Measurements from ENCODE around the gene PCDHAC1. TPM values are rescaled to one million over a fixed set of nuclear protein-coding genes. Genes with fewer than 3 reads are reported as not detected.

The PCDHAC1 gene
- total and polyA plus RNA-seq, 9 donors: 0.06 to 0.31 (median 0.15) TPM

- Histone ChIP-seq H3K4me3 (ENCODE audit: low read length) (no peak overlapping the region), H3K27me3 (ENCODE audit: control insufficient read depth, insufficient read depth, low read length) (peaks cover 36% of the 10 kb centered on the region)
Observed at GRCh38 chr5:140923601-140924000, 2.5 kb upstream of the PCDHAC1 start.

GRCh38 chr5:140926443-140927227, 536 bp downstream of the PCDHAC1 start:
- H3K27ac ChIP-seq (ENCODE audit: low read length): no peak overlapping the region
- H3K4me1 ChIP-seq (ENCODE audit: control insufficient read depth, insufficient read depth, low read length): peaks cover 15% of the 10 kb centered on the region
- H3K27me3 ChIP-seq (ENCODE audit: control insufficient read depth, insufficient read depth, low read length): peaks cover 43% of the 10 kb centered on the region
- peak; percentile 79 for DNase-seq
- under 1% methylated on average over 70 of the region's 74 CpGs for WGBS (ENCODE audit: insufficient coverage)
- H3K36me3 ChIP-seq (ENCODE audit: control insufficient read depth, insufficient read depth, low read length): no peaks in the 10 kb centered on the region
- H3K4me3 ChIP-seq (ENCODE audit: low read length): peak overlapping the region; percentile 34
- H3K9me3 ChIP-seq (replicated peaks; ENCODE audit: control insufficient read depth, low read depth, low read length): no peaks in the 10 kb centered on the region

More at GRCh38 chr5:140923601-140924000, 2.5 kb upstream of the PCDHAC1 start:
- no peak for DNase-seq
- WGBS (ENCODE audit: insufficient coverage): no CpG with 5 or more reads among the region's 4 CpGs
- Histone ChIP-seq H3K27ac (ENCODE audit: low read length) (no peak overlapping the region), H3K9me3 (replicated peaks; ENCODE audit: control insufficient read depth, low read depth, low read length) (no peaks in the 10 kb centered on the region), H3K4me1 (ENCODE audit: control insufficient read depth, insufficient read depth, low read length) (peaks cover 15% of the 10 kb centered on the region), H3K36me3 (ENCODE audit: control insufficient read depth, insufficient read depth, low read length) (no peaks in the 10 kb centered on the region)

GRCh38 chr5:140927228-140927573, 1.1 kb downstream of the PCDHAC1 start:
- Histone ChIP-seq H3K27ac (ENCODE audit: low read length) (no peak overlapping the region), H3K4me1 (ENCODE audit: control insufficient read depth, insufficient read depth, low read length) (peaks cover 15% of the 10 kb centered on the region), H3K36me3 (ENCODE audit: control insufficient read depth, insufficient read depth, low read length) (no peaks in the 10 kb centered on the region), H3K27me3 (ENCODE audit: control insufficient read depth, insufficient read depth, low read length) (peaks cover 43% of the 10 kb centered on the region), H3K9me3 (replicated peaks; ENCODE audit: control insufficient read depth, low read depth, low read length) (no peaks in the 10 kb centered on the region), H3K4me3 (ENCODE audit: low read length) (peak overlapping the region; percentile 34)
- DNase-seq: peak; percentile 2
- WGBS (ENCODE audit: insufficient coverage): 6% methylated on average over 26 of the region's 26 CpGs

- Histone ChIP-seq H3K27ac (ENCODE audit: low read length) (no peak overlapping the region), H3K4me3 (ENCODE audit: low read length) (no peak overlapping the region), H3K27me3 (ENCODE audit: control insufficient read depth, insufficient read depth, low read length) (peaks cover 2% of the 10 kb centered on the region), H3K36me3 (ENCODE audit: control insufficient read depth, insufficient read depth, low read length) (no peaks in the 10 kb centered on the region), H3K4me1 (ENCODE audit: control insufficient read depth, insufficient read depth, low read length) (no peaks in the 10 kb centered on the region), H3K9me3 (replicated peaks; ENCODE audit: control insufficient read depth, low read depth, low read length) (no peaks in the 10 kb centered on the region)
- WGBS (ENCODE audit: insufficient coverage): 67% methylated on average over 1 of the region's 4 CpGs
- no peak for DNase-seq
Observed at GRCh38 chr5:140934964-140935606, 9.0 kb downstream of the PCDHAC1 start.

- H3K4me3 ChIP-seq (ENCODE audit: low read length): no peak overlapping the region
- no peak for DNase-seq
- no peaks in the 10 kb centered on the region for H3K27me3 ChIP-seq (ENCODE audit: control insufficient read depth, insufficient read depth, low read length)
- no peaks in the 10 kb centered on the region for H3K9me3 ChIP-seq (replicated peaks; ENCODE audit: control insufficient read depth, low read depth, low read length)
- WGBS (ENCODE audit: insufficient coverage): 100% methylated on average over 1 of the region's 2 CpGs
- H3K27ac ChIP-seq (ENCODE audit: low read length): no peak overlapping the region
- H3K36me3 ChIP-seq (ENCODE audit: control insufficient read depth, insufficient read depth, low read length): no peaks in the 10 kb centered on the region
- no peaks in the 10 kb centered on the region for H3K4me1 ChIP-seq (ENCODE audit: control insufficient read depth, insufficient read depth, low read length)
Observed at GRCh38 chr5:140946578-140946977, 20.5 kb downstream of the PCDHAC1 start.

- Histone ChIP-seq H3K9me3 (replicated peaks; ENCODE audit: control insufficient read depth, low read depth, low read length) (no peaks in the 10 kb centered on the region), H3K4me1 (ENCODE audit: control insufficient read depth, insufficient read depth, low read length) (no peaks in the 10 kb centered on the region), H3K27me3 (ENCODE audit: control insufficient read depth, insufficient read depth, low read length) (no peaks in the 10 kb centered on the region), H3K27ac (ENCODE audit: low read length) (no peak overlapping the region), H3K4me3 (ENCODE audit: low read length) (no peak overlapping the region), H3K36me3 (ENCODE audit: control insufficient read depth, insufficient read depth, low read length) (no peaks in the 10 kb centered on the region)
- no peak for DNase-seq
- 80% methylated on average over 5 of the region's 6 CpGs for WGBS (ENCODE audit: insufficient coverage)
Observed at GRCh38 chr5:140951636-140952035, 25.5 kb downstream of the PCDHAC1 start.

GRCh38 chr5:140953234-140953633, 27.1 kb downstream of the PCDHAC1 start:
- no peak overlapping the region for H3K27ac ChIP-seq (ENCODE audit: low read length)
- DNase-seq: no peak
- no peaks in the 10 kb centered on the region for H3K4me1 ChIP-seq (ENCODE audit: control insufficient read depth, insufficient read depth, low read length)
- no peaks in the 10 kb centered on the region for H3K36me3 ChIP-seq (ENCODE audit: control insufficient read depth, insufficient read depth, low read length)
- WGBS (ENCODE audit: insufficient coverage): no CpG with 5 or more reads among the region's 2 CpGs
- no peaks in the 10 kb centered on the region for H3K9me3 ChIP-seq (replicated peaks; ENCODE audit: control insufficient read depth, low read depth, low read length)
- H3K4me3 ChIP-seq (ENCODE audit: low read length): no peak overlapping the region
- H3K27me3 ChIP-seq (ENCODE audit: control insufficient read depth, insufficient read depth, low read length): no peaks in the 10 kb centered on the region

- Histone ChIP-seq H3K27ac (ENCODE audit: low read length) (no peak overlapping the region), H3K4me1 (ENCODE audit: control insufficient read depth, insufficient read depth, low read length) (peaks cover 9% of the 10 kb centered on the region), H3K9me3 (replicated peaks; ENCODE audit: control insufficient read depth, low read depth, low read length) (no peaks in the 10 kb centered on the region), H3K36me3 (ENCODE audit: control insufficient read depth, insufficient read depth, low read length) (no peaks in the 10 kb centered on the region), H3K27me3 (ENCODE audit: control insufficient read depth, insufficient read depth, low read length) (peaks cover 15% of the 10 kb centered on the region), H3K4me3 (ENCODE audit: low read length) (no peak overlapping the region)
- DNase-seq: no peak
- WGBS (ENCODE audit: insufficient coverage): no CpG with 5 or more reads among the region's 1 CpG
Observed at GRCh38 chr5:140962190-140962589, 36.1 kb downstream of the PCDHAC1 start.

GRCh38 chr5:140964356-140964755, 38.3 kb downstream of the PCDHAC1 start:
- Histone ChIP-seq H3K36me3 (ENCODE audit: control insufficient read depth, insufficient read depth, low read length) (no peaks in the 10 kb centered on the region), H3K27me3 (ENCODE audit: control insufficient read depth, insufficient read depth, low read length) (peaks cover 27% of the 10 kb centered on the region), H3K4me1 (ENCODE audit: control insufficient read depth, insufficient read depth, low read length) (peaks cover 11% of the 10 kb centered on the region), H3K27ac (ENCODE audit: low read length) (no peak overlapping the region), H3K9me3 (replicated peaks; ENCODE audit: control insufficient read depth, low read depth, low read length) (no peaks in the 10 kb centered on the region), H3K4me3 (ENCODE audit: low read length) (no peak overlapping the region)
- no peak for DNase-seq
- 86% methylated on average over 1 of the region's 3 CpGs for WGBS (ENCODE audit: insufficient coverage)

- Histone ChIP-seq H3K27ac (ENCODE audit: low read length) (no peak overlapping the region), H3K4me1 (ENCODE audit: control insufficient read depth, insufficient read depth, low read length) (peaks cover 11% of the 10 kb centered on the region), H3K4me3 (ENCODE audit: low read length) (peak overlapping the region; percentile 57), H3K27me3 (ENCODE audit: control insufficient read depth, insufficient read depth, low read length) (peaks cover 27% of the 10 kb centered on the region), H3K9me3 (replicated peaks; ENCODE audit: control insufficient read depth, low read depth, low read length) (no peaks in the 10 kb centered on the region), H3K36me3 (ENCODE audit: control insufficient read depth, insufficient read depth, low read length) (no peaks in the 10 kb centered on the region)
- no peak for DNase-seq
- 2% methylated on average over 8 of the region's 9 CpGs for WGBS (ENCODE audit: insufficient coverage)
Observed at GRCh38 chr5:140965905-140966292, 39.8 kb downstream of the PCDHAC1 start.
